ENCODE results near the gene MAN2C1.

DNA sequence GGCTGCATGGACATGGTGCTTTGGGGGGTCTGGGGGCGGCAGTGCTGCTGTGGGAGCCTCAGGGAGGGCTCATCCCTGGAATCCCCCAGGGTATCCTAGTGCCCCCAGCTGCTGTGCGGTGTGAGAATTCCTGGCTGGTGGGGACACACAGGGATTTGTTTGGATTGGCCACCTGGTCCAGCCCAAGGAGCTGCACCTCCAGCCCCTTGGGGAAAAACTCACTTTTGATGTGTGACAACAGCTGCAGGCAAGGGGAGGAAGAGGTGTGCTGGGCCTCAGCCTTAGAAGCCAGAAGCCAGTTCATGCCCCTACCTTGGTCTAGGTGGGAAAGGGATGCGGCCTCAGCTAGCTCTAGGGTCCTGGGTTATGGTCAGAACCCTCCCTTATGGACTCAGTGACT, 40.9 kb downstream of the MAN2C1 start:
- TF ChIP-seq TAF1 (IDR thresholded peaks at IDR 0.05; ENCODE audit: borderline replicate concordance, insufficient read depth, low read length) (no peak), POLR2AphosphoS5 (IDR thresholded peaks at IDR 0.05; ENCODE audit: low read depth, low read length) (no peak), SIN3A (IDR thresholded peaks at IDR 0.05; ENCODE audit: borderline replicate concordance, insufficient read depth, low read length) (no peak)
- TF ChIP-seq, protein P1, sequence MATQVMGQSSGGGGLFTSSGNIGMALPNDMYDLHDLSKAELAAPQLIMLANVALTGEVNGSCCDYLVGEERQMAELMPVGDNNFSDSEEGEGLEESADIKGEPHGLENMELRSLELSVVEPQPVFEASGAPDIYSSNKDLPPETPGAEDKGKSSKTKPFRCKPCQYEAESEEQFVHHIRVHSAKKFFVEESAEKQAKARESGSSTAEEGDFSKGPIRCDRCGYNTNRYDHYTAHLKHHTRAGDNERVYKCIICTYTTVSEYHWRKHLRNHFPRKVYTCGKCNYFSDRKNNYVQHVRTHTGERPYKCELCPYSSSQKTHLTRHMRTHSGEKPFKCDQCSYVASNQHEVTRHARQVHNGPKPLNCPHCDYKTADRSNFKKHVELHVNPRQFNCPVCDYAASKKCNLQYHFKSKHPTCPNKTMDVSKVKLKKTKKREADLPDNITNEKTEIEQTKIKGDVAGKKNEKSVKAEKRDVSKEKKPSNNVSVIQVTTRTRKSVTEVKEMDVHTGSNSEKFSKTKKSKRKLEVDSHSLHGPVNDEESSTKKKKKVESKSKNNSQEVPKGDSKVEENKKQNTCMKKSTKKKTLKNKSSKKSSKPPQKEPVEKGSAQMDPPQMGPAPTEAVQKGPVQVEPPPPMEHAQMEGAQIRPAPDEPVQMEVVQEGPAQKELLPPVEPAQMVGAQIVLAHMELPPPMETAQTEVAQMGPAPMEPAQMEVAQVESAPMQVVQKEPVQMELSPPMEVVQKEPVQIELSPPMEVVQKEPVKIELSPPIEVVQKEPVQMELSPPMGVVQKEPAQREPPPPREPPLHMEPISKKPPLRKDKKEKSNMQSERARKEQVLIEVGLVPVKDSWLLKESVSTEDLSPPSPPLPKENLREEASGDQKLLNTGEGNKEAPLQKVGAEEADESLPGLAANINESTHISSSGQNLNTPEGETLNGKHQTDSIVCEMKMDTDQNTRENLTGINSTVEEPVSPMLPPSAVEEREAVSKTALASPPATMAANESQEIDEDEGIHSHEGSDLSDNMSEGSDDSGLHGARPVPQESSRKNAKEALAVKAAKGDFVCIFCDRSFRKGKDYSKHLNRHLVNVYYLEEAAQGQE (IDR thresholded peaks at IDR 0.05; ENCODE audit: insufficient read depth in 1 of 2, low read depth in 2 of 2, low read length in 2 of 2), result no peak

All from PFSK-1 (cell line).